ENCODE data around the gene D2HGDH. TPM values are rescaled to one million over a fixed set of nuclear protein-coding genes. Genes with fewer than 3 reads are reported as not detected.

D2HGDH gene
- total and polyA plus RNA-seq, 2 experiments from 2014 or later, result 9.7 to 19.1 TPM

GRCh38 chr2:241722896-241723454 lies 11.5 kb upstream of the D2HGDH start:
- DNase-seq, result no peak
- Histone ChIP-seq H3K4me2 (ENCODE audit: unreplicated experiment) (no peak overlapping the region), H4K20me1 (ENCODE audit: insufficient read depth) (no peaks in the 10 kb centered on the region), H3K36me3 (ENCODE audit: low read depth) (peaks cover 4% of the 10 kb centered on the region; the same call in 1 of the 2 replicates), H3K4me1 (ENCODE audit: insufficient read depth) (no peaks in the 10 kb centered on the region), H3K9me2 (ENCODE audit: insufficient read depth) (no peaks in the 10 kb centered on the region), H3K9me3 (ENCODE audit: low read depth) (no peaks in the 10 kb centered on the region), H3K27me3 (replicated peaks; ENCODE audit: insufficient read depth) (no peaks in the 10 kb centered on the region), H3K4me3 (no peak overlapping the region), H3F3A (ENCODE audit: insufficient read depth) (no peaks in the 10 kb centered on the region), H3K79me2 (ENCODE audit: insufficient read depth) (no peaks in the 10 kb centered on the region), H3K9ac (no peak overlapping the region), H3K27ac (no peak overlapping the region), H2AFZ (no peak overlapping the region)
- TF ChIP-seq EZH2 (IDR thresholded peaks at IDR 0.05; ENCODE audit: insufficient read depth, poor library complexity, severe bottlenecking), result no peak
- no peak for TF ChIP-seq EZH2phosphoT487 (IDR thresholded peaks at IDR 0.05; ENCODE audit: insufficient read depth, low read depth)
- 97 to 100% methylated on average over 17 to 21 of the region's 21 CpGs for WGBS, 2 experiments (ENCODE audit: low coverage in 1 of 2, low lambda C conversion rate in 2 of 2, missing lambda C conversion rate in 2 of 2)
- in situ Hi-C loops (cut with MboI), result no loop called here

- 95 to 97% methylated on average over 39 to 41 of the region's 41 CpGs for WGBS, 2 experiments (ENCODE audit: low coverage in 1 of 2, low lambda C conversion rate in 2 of 2, missing lambda C conversion rate in 2 of 2)
- no peak for TF ChIP-seq EZH2phosphoT487 (IDR thresholded peaks at IDR 0.05; ENCODE audit: insufficient read depth, low read depth)
- no peak for TF ChIP-seq EZH2 (IDR thresholded peaks at IDR 0.05; ENCODE audit: insufficient read depth, poor library complexity, severe bottlenecking)
- in situ Hi-C loops (cut with MboI), result no loop called here
Measured at GRCh38 chr2:241724259-241724974, 10.0 kb upstream of the D2HGDH start.

GRCh38 chr2:241724975-241725870 lies 9.2 kb upstream of the D2HGDH start:
- Histone ChIP-seq H3K9me3 (ENCODE audit: low read depth) (no peaks in the 10 kb centered on the region), H3K4me3 (no peak overlapping the region), H3K27ac (no peak overlapping the region), H4K20me1 (ENCODE audit: insufficient read depth) (no peaks in the 10 kb centered on the region), H3K9me2 (ENCODE audit: insufficient read depth) (no peaks in the 10 kb centered on the region), H3K9ac (no peak overlapping the region), H3K27me3 (replicated peaks; ENCODE audit: insufficient read depth) (no peaks in the 10 kb centered on the region), H3K4me1 (ENCODE audit: insufficient read depth) (no peaks in the 10 kb centered on the region), H2AFZ (no peak overlapping the region), H3F3A (ENCODE audit: insufficient read depth) (no peaks in the 10 kb centered on the region), H3K4me2 (ENCODE audit: unreplicated experiment) (no peak overlapping the region), H3K79me2 (ENCODE audit: insufficient read depth) (no peaks in the 10 kb centered on the region), H3K36me3 (ENCODE audit: low read depth) (peaks cover 4% of the 10 kb centered on the region; the same call in 1 of the 2 replicates)
- in situ Hi-C loops (cut with MboI), result no loop called here
- no peak for TF ChIP-seq EZH2 (IDR thresholded peaks at IDR 0.05; ENCODE audit: insufficient read depth, poor library complexity, severe bottlenecking)
- no peak for TF ChIP-seq EZH2phosphoT487 (IDR thresholded peaks at IDR 0.05; ENCODE audit: insufficient read depth, low read depth)
- 95 to 96% methylated on average over 51 to 76 of the region's 76 CpGs for WGBS, 2 experiments (ENCODE audit: low coverage in 1 of 2, low lambda C conversion rate in 2 of 2, missing lambda C conversion rate in 2 of 2)
- DNase-seq, result no peak

More at GRCh38 chr2:241724259-241724974, 10.0 kb upstream of the D2HGDH start:
- H3K9ac ChIP-seq, result no peak overlapping the region
- H4K20me1 ChIP-seq (ENCODE audit: insufficient read depth), result no peaks in the 10 kb centered on the region
- no peaks in the 10 kb centered on the region for H3K79me2 ChIP-seq (ENCODE audit: insufficient read depth)
- no peak overlapping the region for H3K4me2 ChIP-seq (ENCODE audit: unreplicated experiment)
- no peaks in the 10 kb centered on the region for H3K9me3 ChIP-seq (ENCODE audit: low read depth)
- H3K36me3 ChIP-seq (ENCODE audit: low read depth), result peaks cover 4% of the 10 kb centered on the region; the same call in 1 of the 2 replicates
- no peak for DNase-seq
- no peaks in the 10 kb centered on the region for H3K9me2 ChIP-seq (ENCODE audit: insufficient read depth)
- no peak overlapping the region for H3K4me3 ChIP-seq
- no peak overlapping the region for H3K27ac ChIP-seq
- H3F3A ChIP-seq (ENCODE audit: insufficient read depth), result no peaks in the 10 kb centered on the region
- no peak overlapping the region for H2AFZ ChIP-seq
- no peaks in the 10 kb centered on the region for H3K27me3 ChIP-seq (replicated peaks; ENCODE audit: insufficient read depth)
- H3K4me1 ChIP-seq (ENCODE audit: insufficient read depth), result no peaks in the 10 kb centered on the region

- in situ Hi-C loops (cut with MboI), result no loop called here
- no peak overlapping the region for H3K4me3 ChIP-seq
- H3K4me2 ChIP-seq (ENCODE audit: unreplicated experiment), result no peak overlapping the region
- no peak overlapping the region for H2AFZ ChIP-seq
- H4K20me1 ChIP-seq (ENCODE audit: insufficient read depth), result no peaks in the 10 kb centered on the region
- 97 to 98% methylated on average over 15 to 16 of the region's 16 CpGs for WGBS, 2 experiments (ENCODE audit: low coverage in 1 of 2, low lambda C conversion rate in 2 of 2, missing lambda C conversion rate in 2 of 2)
- H3F3A ChIP-seq (ENCODE audit: insufficient read depth), result no peaks in the 10 kb centered on the region
- no peak overlapping the region for H3K27ac ChIP-seq
- no peaks in the 10 kb centered on the region for H3K9me3 ChIP-seq (ENCODE audit: low read depth)
- TF ChIP-seq EZH2phosphoT487 (IDR thresholded peaks at IDR 0.05; ENCODE audit: insufficient read depth, low read depth) (no peak), EZH2 (IDR thresholded peaks at IDR 0.05; ENCODE audit: insufficient read depth, poor library complexity, severe bottlenecking) (no peak)
- H3K36me3 ChIP-seq (ENCODE audit: low read depth), result peaks cover 4% of the 10 kb centered on the region; the same call in 1 of the 2 replicates
- no peaks in the 10 kb centered on the region for H3K79me2 ChIP-seq (ENCODE audit: insufficient read depth)
- DNase-seq, result no peak
- H3K9me2 ChIP-seq (ENCODE audit: insufficient read depth), result no peaks in the 10 kb centered on the region
- H3K27me3 ChIP-seq (replicated peaks; ENCODE audit: insufficient read depth), result no peaks in the 10 kb centered on the region
- H3K4me1 ChIP-seq (ENCODE audit: insufficient read depth), result no peaks in the 10 kb centered on the region
- no peak overlapping the region for H3K9ac ChIP-seq
Measured at GRCh38 chr2:241726459-241726858, 8.0 kb upstream of the D2HGDH start.

All from GM23248 (cell line).